Upper lobe of right lung (tissue), 1 donor: Measurements from ENCODE around the gene FUOM. TPM values are rescaled to one million over a fixed set of nuclear protein-coding genes. Genes with fewer than 3 reads are reported as not detected.

ENCODE experiments used
- ATAC-seq: fragments of 200-7000 bp; cut with Tn5 transposase; one replicate; pipeline ENCODE4 v1.9.1; 2020; ENCODE audit warnings: mild to moderate bottlenecking, moderate library complexity
- DNase-seq: peaks from one replicate; pipeline ENCODE4 v3.0.0-alpha.2; 2020
- H3K27ac ChIP-seq: fragments of 200-600 bp; one replicate; pipeline ENCODE4 v1.8.0; 2022
- H3K27me3 ChIP-seq: fragments of 200-600 bp; one replicate; pipeline ENCODE4 v1.8.0; 2022; ENCODE audit warnings: mild to moderate bottlenecking
- H3K36me3 ChIP-seq: fragments of 200-600 bp; one replicate; pipeline ENCODE4 v1.8.0; 2022
- H3K4me1 ChIP-seq: fragments of 200-600 bp; one replicate; pipeline ENCODE4 v1.8.0; 2022
- H3K4me3 ChIP-seq: fragments of 200-600 bp; one replicate; pipeline ENCODE4 v1.8.0; 2022; ENCODE audit warnings: mild to moderate bottlenecking
- H3K9me3 ChIP-seq: fragments of 200-600 bp; one replicate; pipeline ENCODE4 v1.8.0; 2022
- CTCF ChIP-seq: fragments of 200-600 bp; IDR thresholded peaks from one replicate; pipeline ENCODE4 v1.8.0; 2022; ENCODE audit warnings: antibody characterized with exemption
- intact Hi-C: fragments of 100-400 bp; cut with DNase I; formaldehyde crosslinking; loops from one replicate; pipeline ENCODE4 v1.11.0; 2022
- total RNA-seq: library from RNA; stranded (reverse); fragmentation: NEBNext Ultra II Directional; extraction: Animal tissue kit (Norgen Biotek cat#: 25700); gene quantifications from one replicate; pipeline ENCODE4 v1.2.1, GENCODE V29; 2021
- donor health status: DM: no; HTN: yes; CAD: no; lungs with severe emphysema.

Gene FUOM
- total RNA-seq, 1 donor from 2014 or later, result 21.2 TPM

GRCh38 chr10:133361227-133361626, 3.4 kb upstream of the FUOM start:
- TF ChIP-seq CTCF, result no peak
- H3K4me3 ChIP-seq, result no peak overlapping the region
- peaks cover 11% of the 10 kb centered on the region for H3K4me1 ChIP-seq
- DNase-seq (no peak), ATAC-seq (no peak)
- H3K36me3 ChIP-seq, result peaks cover 34% of the 10 kb centered on the region
- H3K27ac ChIP-seq, result no peak overlapping the region
- no peaks in the 10 kb centered on the region for H3K9me3 ChIP-seq
- intact Hi-C loops, result no loop called here
- H3K27me3 ChIP-seq, result no peaks in the 10 kb centered on the region

- Histone ChIP-seq H3K27me3 (no peaks in the 10 kb centered on the region), H3K4me3 (no peak overlapping the region), H3K4me1 (peaks cover 11% of the 10 kb centered on the region), H3K36me3 (peaks cover 23% of the 10 kb centered on the region), H3K9me3 (no peaks in the 10 kb centered on the region), H3K27ac (no peak overlapping the region)
- ATAC-seq (no peak), DNase-seq (no peak)
- TF ChIP-seq CTCF, result no peak
- intact Hi-C loops, result no loop called here
Observed at GRCh38 chr10:133359972-133360610, 2.3 kb upstream of the FUOM start.

GRCh38 chr10:133359554-133359971, 1.7 kb upstream of the FUOM start:
- Histone ChIP-seq H3K36me3 (peaks cover 17% of the 10 kb centered on the region), H3K4me3 (no peak overlapping the region), H3K27ac (no peak overlapping the region), H3K4me1 (peaks cover 11% of the 10 kb centered on the region), H3K27me3 (no peaks in the 10 kb centered on the region), H3K9me3 (no peaks in the 10 kb centered on the region)
- intact Hi-C loops, result no loop called here
- no peak for ATAC-seq
- TF ChIP-seq CTCF, result no peak
- no peak for DNase-seq

- no peak for TF ChIP-seq CTCF
- H3K27ac ChIP-seq, result no peak overlapping the region
- no peak for DNase-seq
Observed at GRCh38 chr10:133358925-133359310, 1.1 kb upstream of the FUOM start.

DNA sequence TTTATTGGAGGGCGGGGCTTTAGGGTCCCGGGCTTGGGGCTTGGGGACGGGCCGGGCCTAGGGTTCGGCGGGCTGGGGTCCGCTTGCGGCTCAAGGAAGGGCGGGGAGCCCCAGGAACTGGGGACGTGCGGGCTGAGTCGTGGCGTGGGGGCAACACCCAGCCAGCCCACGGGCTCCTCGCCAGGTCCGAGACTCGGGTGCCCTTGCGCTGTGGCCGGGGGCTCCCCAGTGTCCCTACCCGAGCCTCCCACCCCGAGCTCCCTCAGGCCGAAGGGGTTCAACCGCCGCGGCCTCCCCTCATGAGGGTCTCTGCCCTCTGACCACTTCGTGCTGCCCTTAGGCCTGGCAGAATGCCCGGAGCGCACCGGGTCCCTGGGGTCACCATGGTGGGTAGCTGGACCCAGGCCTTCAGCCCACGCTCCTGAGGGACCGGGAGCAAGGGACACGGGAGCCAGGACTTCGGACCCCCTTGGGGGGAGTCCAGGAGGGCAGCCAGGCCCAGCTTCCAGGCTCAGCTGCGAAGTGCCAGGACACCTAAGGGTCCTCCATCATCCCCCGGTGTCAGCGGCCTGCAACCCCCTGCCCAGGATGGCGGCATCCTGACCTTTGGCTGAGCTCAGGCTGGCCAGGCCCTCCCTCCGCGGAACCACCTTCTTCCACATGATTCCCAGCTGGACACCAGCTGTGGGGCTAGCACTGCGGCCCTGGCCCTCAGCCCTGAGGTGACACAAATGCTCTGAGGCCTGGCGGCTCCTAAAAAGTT, 524 bp upstream of the FUOM start:
- H3K9me3 ChIP-seq, result no peaks in the 10 kb centered on the region
- intact Hi-C loops, result no loop called here
- peak overlapping the region; percentile 24 for H3K27ac ChIP-seq
- no peaks in the 10 kb centered on the region for H3K27me3 ChIP-seq
- no peak for ATAC-seq
- H3K36me3 ChIP-seq, result peaks cover 8% of the 10 kb centered on the region
- no peak for TF ChIP-seq CTCF
- H3K4me3 ChIP-seq, result no peak overlapping the region
- DNase-seq, result peak; percentile 76
- peaks cover 11% of the 10 kb centered on the region for H3K4me1 ChIP-seq

More at GRCh38 chr10:133358925-133359310, 1.1 kb upstream of the FUOM start:
- intact Hi-C loops, result no loop called here
- Histone ChIP-seq H3K36me3 (peaks cover 13% of the 10 kb centered on the region), H3K27me3 (no peaks in the 10 kb centered on the region), H3K4me1 (peaks cover 11% of the 10 kb centered on the region), H3K4me3 (no peak overlapping the region), H3K9me3 (no peaks in the 10 kb centered on the region)
- ATAC-seq, result no peak
